ENCODE data around the gene SERPINB10.

DNA sequence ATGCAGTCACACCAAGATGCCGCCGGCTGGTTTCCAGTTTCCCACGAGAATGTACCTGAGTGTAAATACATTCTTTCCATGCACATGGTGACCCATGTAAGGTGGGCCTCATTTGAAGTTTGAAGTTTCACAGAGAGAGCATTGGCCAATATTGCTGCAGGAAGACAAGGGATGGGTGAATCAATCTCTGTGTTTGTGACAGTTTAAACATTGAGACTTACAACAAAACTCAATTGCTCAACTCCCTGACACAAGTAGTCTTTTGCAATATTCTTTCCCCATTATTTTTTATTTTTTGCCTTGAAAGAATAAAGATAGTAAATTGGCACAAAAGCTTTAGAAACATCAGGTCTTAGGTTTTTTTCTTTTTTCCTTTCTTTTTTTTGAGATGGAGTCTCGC, 15.2 kb upstream of the SERPINB10 start:
- TF ChIP-seq, protein P1, sequence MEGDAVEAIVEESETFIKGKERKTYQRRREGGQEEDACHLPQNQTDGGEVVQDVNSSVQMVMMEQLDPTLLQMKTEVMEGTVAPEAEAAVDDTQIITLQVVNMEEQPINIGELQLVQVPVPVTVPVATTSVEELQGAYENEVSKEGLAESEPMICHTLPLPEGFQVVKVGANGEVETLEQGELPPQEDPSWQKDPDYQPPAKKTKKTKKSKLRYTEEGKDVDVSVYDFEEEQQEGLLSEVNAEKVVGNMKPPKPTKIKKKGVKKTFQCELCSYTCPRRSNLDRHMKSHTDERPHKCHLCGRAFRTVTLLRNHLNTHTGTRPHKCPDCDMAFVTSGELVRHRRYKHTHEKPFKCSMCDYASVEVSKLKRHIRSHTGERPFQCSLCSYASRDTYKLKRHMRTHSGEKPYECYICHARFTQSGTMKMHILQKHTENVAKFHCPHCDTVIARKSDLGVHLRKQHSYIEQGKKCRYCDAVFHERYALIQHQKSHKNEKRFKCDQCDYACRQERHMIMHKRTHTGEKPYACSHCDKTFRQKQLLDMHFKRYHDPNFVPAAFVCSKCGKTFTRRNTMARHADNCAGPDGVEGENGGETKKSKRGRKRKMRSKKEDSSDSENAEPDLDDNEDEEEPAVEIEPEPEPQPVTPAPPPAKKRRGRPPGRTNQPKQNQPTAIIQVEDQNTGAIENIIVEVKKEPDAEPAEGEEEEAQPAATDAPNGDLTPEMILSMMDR (IDR thresholded peaks at IDR 0.05): no peak
- no peak for TF ChIP-seq POLR2A (IDR thresholded peaks at IDR 0.05)

Data from thyroid gland (tissue), 4 donors.